Measurements from ENCODE around the gene HYOU1.
"Not testable (repeated sequence)": the region's sequence is repeated elsewhere in the genome, so short reads cannot be mapped to it uniquely, and the experiment has no call there.

Gene HYOU1

GRCh38 chr11:119028346-119029068 lies 28.5 kb downstream of the HYOU1 start:
- H3K27me3 Mint-ChIP-seq: no peaks in the 10 kb centered on the region
- no peaks in the 10 kb centered on the region for H3K9me3 Mint-ChIP-seq
- H3K4me3 Mint-ChIP-seq: no peak overlapping the region
- H3K27ac Mint-ChIP-seq: peak overlapping the region; percentile 76 to 81
- peaks cover 16 to 29% of the 10 kb centered on the region in 2 donors for H3K4me1 Mint-ChIP-seq (ENCODE audit: low read depth in 2 of 2)
- ATAC-seq (replicated peaks) (no peak), DNase-seq (no peak)
- H3K36me3 Mint-ChIP-seq (ENCODE audit: insufficient read depth): peaks cover 19% of the 10 kb centered on the region

- Mint-ChIP-seq H3K4me1 (ENCODE audit: low read depth in 2 of 2) (peaks cover 16 to 33% of the 10 kb centered on the region in 2 donors), H3K36me3 (ENCODE audit: insufficient read depth) (peaks cover 26% of the 10 kb centered on the region)
Measured at GRCh38 chr11:119027561-119028345, 29.3 kb downstream of the HYOU1 start.

GRCh38 chr11:119026970-119027369 lies 30.0 kb downstream of the HYOU1 start:
- peaks cover 34% of the 10 kb centered on the region for H3K36me3 Mint-ChIP-seq (ENCODE audit: insufficient read depth)
- peaks cover 16 to 33% of the 10 kb centered on the region in 2 donors for H3K4me1 Mint-ChIP-seq (ENCODE audit: low read depth in 2 of 2)
- DNase-seq: no peak
- peak overlapping the region in 1 of 2 donors; percentile 49 for H3K27ac Mint-ChIP-seq
- no peaks in the 10 kb centered on the region for H3K9me3 Mint-ChIP-seq
- ATAC-seq (replicated peaks): no peak
- no peak overlapping the region for H3K4me3 Mint-ChIP-seq
- no peaks in the 10 kb centered on the region for H3K27me3 Mint-ChIP-seq

More at GRCh38 chr11:119027561-119028345, 29.3 kb downstream of the HYOU1 start:
- peak overlapping the region in 1 of 2 donors; percentile 23 for H3K4me3 Mint-ChIP-seq
- ATAC-seq (replicated peaks) (no peak), DNase-seq (no peak)
- no peaks in the 10 kb centered on the region for H3K9me3 Mint-ChIP-seq
- H3K27ac Mint-ChIP-seq: peak overlapping the region in 1 of 2 donors; percentile 49
- H3K27me3 Mint-ChIP-seq: no peaks in the 10 kb centered on the region

GRCh38 chr11:119025978-119026766 lies 30.8 kb downstream of the HYOU1 start:
- peak overlapping the region in 1 of 2 donors; percentile 60 for H3K27ac Mint-ChIP-seq
- peaks cover 16 to 38% of the 10 kb centered on the region in 2 donors for H3K4me1 Mint-ChIP-seq (ENCODE audit: low read depth in 2 of 2)
- no peak overlapping the region for H3K4me3 Mint-ChIP-seq
- no peaks in the 10 kb centered on the region for H3K9me3 Mint-ChIP-seq
- ATAC-seq (replicated peaks): no peak
- DNase-seq: no peak
- H3K27me3 Mint-ChIP-seq: no peaks in the 10 kb centered on the region
- peaks cover 39% of the 10 kb centered on the region for H3K36me3 Mint-ChIP-seq (ENCODE audit: insufficient read depth)

- no peak for ATAC-seq (replicated peaks)
- no peak for DNase-seq
- Mint-ChIP-seq H3K27ac (peak overlapping the region; percentile 72 to 77), H3K4me1 (ENCODE audit: low read depth in 2 of 2) (peaks cover 16 to 38% of the 10 kb centered on the region in 2 donors), H3K36me3 (ENCODE audit: insufficient read depth) (peaks cover 44% of the 10 kb centered on the region), H3K9me3 (no peaks in the 10 kb centered on the region), H3K4me3 (no peak overlapping the region), H3K27me3 (no peaks in the 10 kb centered on the region)
Measured at GRCh38 chr11:119025541-119025940, 31.5 kb downstream of the HYOU1 start.

GRCh38 chr11:119025099-119025473 lies 31.9 kb downstream of the HYOU1 start:
- Mint-ChIP-seq H3K27ac (peak overlapping the region; percentile 72 to 77), H3K9me3 (no peaks in the 10 kb centered on the region), H3K4me3 (no peak overlapping the region), H3K4me1 (ENCODE audit: low read depth in 2 of 2) (peaks cover 17 to 40% of the 10 kb centered on the region in 2 donors), H3K27me3 (no peaks in the 10 kb centered on the region), H3K36me3 (ENCODE audit: insufficient read depth) (peaks cover 48% of the 10 kb centered on the region)
- ATAC-seq (replicated peaks): no peak
- DNase-seq: no peak

GRCh38 chr11:119024430-119025098 lies 32.4 kb downstream of the HYOU1 start:
- no peak overlapping the region for H3K4me3 Mint-ChIP-seq
- H3K4me1 Mint-ChIP-seq (ENCODE audit: low read depth in 2 of 2): peaks cover 16 to 41% of the 10 kb centered on the region in 2 donors
- H3K27ac Mint-ChIP-seq: peak overlapping the region; percentile 72 to 77
- H3K36me3 Mint-ChIP-seq (ENCODE audit: insufficient read depth): peaks cover 52% of the 10 kb centered on the region
- H3K9me3 Mint-ChIP-seq: no peaks in the 10 kb centered on the region
- DNase-seq (no peak), ATAC-seq (replicated peaks) (no peak)
- H3K27me3 Mint-ChIP-seq: no peaks in the 10 kb centered on the region

GRCh38 chr11:119023741-119024140 lies 33.3 kb downstream of the HYOU1 start:
- Mint-ChIP-seq H3K9me3 (no peaks in the 10 kb centered on the region), H3K36me3 (ENCODE audit: insufficient read depth) (peaks cover 56% of the 10 kb centered on the region), H3K27ac (peak overlapping the region; percentile 4 to 72), H3K4me1 (ENCODE audit: low read depth in 2 of 2) (peaks cover 8 to 35% of the 10 kb centered on the region in 2 donors), H3K4me3 (no peak overlapping the region), H3K27me3 (no peaks in the 10 kb centered on the region)
- no peak for ATAC-seq (replicated peaks)
- no peak for DNase-seq

- peaks cover 75% of the 10 kb centered on the region for H3K36me3 Mint-ChIP-seq (ENCODE audit: insufficient read depth)
- H3K4me1 Mint-ChIP-seq (ENCODE audit: low read depth in 2 of 2): peaks cover 16 to 49% of the 10 kb centered on the region in 2 donors
- peak overlapping the region in 1 of 2 donors; percentile 98 for H3K4me3 Mint-ChIP-seq
Measured at GRCh38 chr11:119021631-119022030, 35.4 kb downstream of the HYOU1 start.

GRCh38 chr11:119019996-119020395 lies 37.0 kb downstream of the HYOU1 start:
- peak overlapping the region; percentile 99 to 100 for H3K27ac Mint-ChIP-seq
- DNase-seq (no peak), ATAC-seq (replicated peaks) (no peak)
- H3K36me3 Mint-ChIP-seq (ENCODE audit: insufficient read depth): peaks cover 89% of the 10 kb centered on the region
- H3K4me1 Mint-ChIP-seq (ENCODE audit: low read depth in 2 of 2): peaks cover 27 to 58% of the 10 kb centered on the region in 2 donors
- H3K9me3 Mint-ChIP-seq: no peaks in the 10 kb centered on the region
- no peaks in the 10 kb centered on the region for H3K27me3 Mint-ChIP-seq
- peak overlapping the region; percentile 98 to 100 for H3K4me3 Mint-ChIP-seq

More at GRCh38 chr11:119021631-119022030, 35.4 kb downstream of the HYOU1 start:
- ATAC-seq (replicated peaks): no peak
- peak overlapping the region in 1 of 2 donors; percentile 99 for H3K27ac Mint-ChIP-seq
- no peak for DNase-seq
- H3K9me3 Mint-ChIP-seq: no peaks in the 10 kb centered on the region
- no peaks in the 10 kb centered on the region for H3K27me3 Mint-ChIP-seq

- H3K27me3 Mint-ChIP-seq: no peaks in the 10 kb centered on the region
- H3K4me1 Mint-ChIP-seq (ENCODE audit: low read depth in 2 of 2): peaks cover 27 to 47% of the 10 kb centered on the region in 2 donors
- H3K27ac Mint-ChIP-seq: peak within 1 kb of the TSS; percentile 99 to 100
- peaks cover 93% of the 10 kb centered on the region for H3K36me3 Mint-ChIP-seq (ENCODE audit: insufficient read depth)
- ATAC-seq (replicated peaks) (peak; percentile 85), DNase-seq (peak; percentile 92 to 94 (median 92))
- peak within 1 kb of the TSS; percentile 98 to 100 for H3K4me3 Mint-ChIP-seq
- H3K9me3 Mint-ChIP-seq: no peaks in the 10 kb centered on the region
Measured at GRCh38 chr11:119018074-119018938, 38.7 kb downstream of the HYOU1 start, which contains the start of the genes RPS25 and TRAPPC4. TSS of gene RPS25 (minus strand) at chr11:119018343. CDS start at chr11:119018284, 59 bp downstream. TSS of gene TRAPPC4 (plus strand) at chr11:119018766. CDS start at chr11:119018796, 30 bp downstream.

- not testable (repeated sequence) for H3K9me3 Mint-ChIP-seq; H3K27me3 Mint-ChIP-seq; ATAC-seq (replicated peaks); DNase-seq
- Mint-ChIP-seq H3K27ac (peak overlapping the region; percentile 99 to 100), H3K4me1 (ENCODE audit: low read depth in 2 of 2) (peaks cover 27 to 45% of the 10 kb centered on the region in 2 donors), H3K4me3 (peak overlapping the region; percentile 98 to 100), H3K36me3 (ENCODE audit: insufficient read depth) (peaks cover 91% of the 10 kb centered on the region)
Measured at GRCh38 chr11:119017377-119017776, 39.6 kb downstream of the HYOU1 start.

All from effector memory CD8-positive, alpha-beta T cell (primary cell).